DOHH2 (cell line): ENCODE data around the gene LONRF3.

Experiments
- EZH2phosphoT487 ChIP-seq: fragments of 200-600 bp; sonication (generic); IDR thresholded peaks from 2 replicates; pipeline ENCODE4 v1.6.1; 2017; ENCODE audit warnings: borderline replicate concordance, mild to moderate bottlenecking, antibody characterized with exemption, low read length, moderate library complexity, mixed read lengths
- TF ChIP-seq, protein P1 (sequence below): fragments of 200-600 bp; sonication (generic); IDR thresholded peaks from one replicate; pipeline ENCODE4 v1.5.1; 2014; ENCODE audit warnings: antibody characterized with exemption, mild to moderate bottlenecking, low read depth, low read length; ENCODE audit not compliant: poor library complexity, severe bottlenecking

DNA sequence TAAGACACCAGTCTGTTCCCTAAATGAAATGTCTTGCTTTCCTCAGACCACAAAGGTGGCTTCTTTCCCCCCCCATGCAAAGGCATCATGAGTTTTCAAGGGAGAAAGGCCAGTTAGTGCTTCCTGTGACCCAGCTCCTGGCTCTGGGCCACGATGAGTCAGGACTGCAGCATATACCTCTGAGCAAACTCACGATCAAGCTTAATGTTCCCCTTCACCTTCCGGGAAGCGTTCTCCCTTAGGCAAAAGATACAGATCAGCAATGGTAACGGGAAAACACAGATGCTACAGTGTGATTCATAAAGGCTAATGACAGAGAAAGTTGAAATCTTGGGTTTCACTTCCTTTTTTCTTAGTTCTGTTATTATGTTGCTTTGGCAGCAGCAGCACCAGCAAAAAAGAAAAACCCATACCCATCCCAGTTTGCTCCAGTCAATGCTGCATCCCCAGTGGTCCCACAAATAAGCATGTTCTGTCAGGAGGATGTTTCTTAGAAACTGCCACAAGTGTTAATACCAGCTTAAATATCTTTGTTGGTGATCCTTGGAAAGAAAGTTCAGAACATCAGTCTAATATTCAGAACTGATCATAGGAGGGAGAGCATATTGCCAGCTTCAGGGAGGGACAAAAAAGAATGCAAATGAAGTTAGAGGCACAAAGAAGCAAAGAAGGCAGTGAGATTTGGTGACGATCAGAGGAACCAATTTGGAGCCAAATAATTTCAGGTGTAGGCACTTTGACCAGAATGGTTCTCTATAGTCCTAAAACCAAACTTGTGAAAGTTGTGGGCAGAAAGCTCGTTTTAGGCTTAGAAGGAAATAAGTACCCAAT lies 41.2 kb downstream of the LONRF3 start:
- TF ChIP-seq, protein P1, sequence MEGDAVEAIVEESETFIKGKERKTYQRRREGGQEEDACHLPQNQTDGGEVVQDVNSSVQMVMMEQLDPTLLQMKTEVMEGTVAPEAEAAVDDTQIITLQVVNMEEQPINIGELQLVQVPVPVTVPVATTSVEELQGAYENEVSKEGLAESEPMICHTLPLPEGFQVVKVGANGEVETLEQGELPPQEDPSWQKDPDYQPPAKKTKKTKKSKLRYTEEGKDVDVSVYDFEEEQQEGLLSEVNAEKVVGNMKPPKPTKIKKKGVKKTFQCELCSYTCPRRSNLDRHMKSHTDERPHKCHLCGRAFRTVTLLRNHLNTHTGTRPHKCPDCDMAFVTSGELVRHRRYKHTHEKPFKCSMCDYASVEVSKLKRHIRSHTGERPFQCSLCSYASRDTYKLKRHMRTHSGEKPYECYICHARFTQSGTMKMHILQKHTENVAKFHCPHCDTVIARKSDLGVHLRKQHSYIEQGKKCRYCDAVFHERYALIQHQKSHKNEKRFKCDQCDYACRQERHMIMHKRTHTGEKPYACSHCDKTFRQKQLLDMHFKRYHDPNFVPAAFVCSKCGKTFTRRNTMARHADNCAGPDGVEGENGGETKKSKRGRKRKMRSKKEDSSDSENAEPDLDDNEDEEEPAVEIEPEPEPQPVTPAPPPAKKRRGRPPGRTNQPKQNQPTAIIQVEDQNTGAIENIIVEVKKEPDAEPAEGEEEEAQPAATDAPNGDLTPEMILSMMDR: no peak
- TF ChIP-seq EZH2phosphoT487: no peak
